NCI-H2107 (cell line): ENCODE results near the gene CAPZA1.
A peak's percentile ranks its signal among the peaks of the same experiment; 100 is the strongest.

Source experiments
- DNase-seq: peaks from one replicate; lab custom pipeline; 2025; lab: John Stamatoyannopoulos, UW

Gene CAPZA1

DNA sequence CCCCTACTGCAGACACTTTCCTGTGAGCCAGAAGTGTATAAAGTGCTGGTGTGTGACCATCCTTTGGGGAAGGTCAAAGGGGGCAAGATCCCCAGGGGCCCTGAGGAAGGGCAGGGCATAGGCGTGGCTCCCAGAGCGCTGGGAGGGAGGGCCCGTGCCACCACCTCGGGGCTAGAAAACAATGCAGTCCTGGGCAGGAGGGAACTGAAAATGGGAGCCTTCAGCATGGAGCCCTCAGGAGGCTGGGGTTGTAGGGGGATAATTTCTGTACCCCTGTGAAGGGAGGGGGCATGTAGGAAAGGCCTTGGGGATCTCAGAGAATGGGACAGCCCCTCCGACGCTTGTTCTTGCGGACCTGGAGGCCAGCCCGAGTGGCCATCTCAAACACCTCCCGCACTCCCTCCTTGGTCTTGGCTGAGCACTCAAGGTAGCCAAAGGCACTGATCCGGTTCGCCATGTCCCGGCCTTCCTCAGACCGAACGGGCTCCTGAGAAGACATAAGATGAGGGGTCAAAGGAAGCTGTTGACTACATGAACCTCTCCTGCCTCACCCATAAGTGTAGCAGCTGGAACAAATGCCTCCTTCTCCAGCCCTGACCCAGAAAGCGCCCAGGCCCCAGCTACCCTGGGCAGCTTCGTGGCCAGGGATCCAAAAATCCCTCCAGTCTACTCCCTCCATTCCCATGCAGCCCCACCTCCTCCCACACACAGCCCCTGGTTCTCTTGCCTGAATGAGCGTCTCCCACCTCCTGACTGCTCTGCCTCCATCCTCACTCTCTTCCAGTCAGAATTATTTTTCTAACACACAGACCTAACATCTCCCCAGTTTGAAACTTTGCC is 81.8 kb downstream of the CAPZA1 start:
- DNase-seq, result no peak

DNA sequence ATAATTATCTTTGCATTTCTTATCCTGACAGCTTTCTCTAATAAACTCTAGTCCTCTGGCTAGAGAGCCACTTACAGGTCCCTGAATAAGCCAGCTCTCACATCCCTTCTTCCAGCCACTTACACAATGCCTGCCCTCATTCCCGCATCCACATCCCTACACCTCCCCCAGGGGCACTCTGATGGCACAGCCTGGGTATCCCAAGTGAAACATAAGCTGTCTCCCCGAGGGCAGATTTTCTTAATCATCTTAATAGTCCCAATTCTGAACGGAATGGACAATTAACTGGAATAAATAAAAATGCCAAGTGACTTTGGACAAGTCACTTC is 82.4 kb downstream of the CAPZA1 start:
- no peak for DNase-seq

DNA sequence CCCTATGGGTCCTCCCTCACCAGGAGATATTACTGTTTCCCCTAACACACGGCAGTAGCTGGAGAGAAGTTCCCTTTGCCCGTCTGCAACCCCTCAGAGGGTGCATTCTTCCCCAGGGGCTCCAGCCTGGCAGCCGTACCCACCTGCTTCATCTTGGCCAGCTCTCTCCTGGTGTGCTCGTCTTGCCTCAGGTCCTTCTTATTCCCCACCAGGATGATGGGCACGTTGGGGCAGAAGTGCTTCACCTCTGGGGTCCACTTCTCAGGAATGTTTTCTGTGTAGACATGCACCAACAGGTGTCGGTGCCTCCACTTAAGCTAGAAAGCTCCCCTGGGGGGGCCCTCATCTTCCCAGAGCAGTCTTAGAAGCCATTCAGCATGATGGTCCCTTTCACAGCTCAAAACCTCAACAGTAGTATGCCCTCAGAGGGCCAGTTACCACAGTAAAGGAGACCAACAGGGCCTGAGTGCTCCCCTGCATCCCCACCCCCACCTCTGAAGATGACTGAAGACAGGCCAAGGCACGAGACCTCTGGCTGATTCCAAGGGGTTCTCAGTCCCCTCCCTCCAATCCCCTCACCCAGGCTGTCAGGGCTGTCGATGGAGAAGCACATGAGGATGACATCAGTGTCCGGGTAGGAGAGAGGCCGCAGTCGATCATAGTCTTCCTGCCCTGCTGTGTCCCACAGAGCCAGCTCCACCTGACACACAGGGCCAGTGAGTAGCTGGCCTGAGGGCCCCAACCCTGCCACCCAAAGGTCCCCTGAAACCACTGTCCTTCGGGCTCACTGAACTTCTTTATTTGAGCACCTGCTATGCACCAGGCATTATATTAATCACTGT is 83.0 kb downstream of the CAPZA1 start:
- no peak for DNase-seq

DNA sequence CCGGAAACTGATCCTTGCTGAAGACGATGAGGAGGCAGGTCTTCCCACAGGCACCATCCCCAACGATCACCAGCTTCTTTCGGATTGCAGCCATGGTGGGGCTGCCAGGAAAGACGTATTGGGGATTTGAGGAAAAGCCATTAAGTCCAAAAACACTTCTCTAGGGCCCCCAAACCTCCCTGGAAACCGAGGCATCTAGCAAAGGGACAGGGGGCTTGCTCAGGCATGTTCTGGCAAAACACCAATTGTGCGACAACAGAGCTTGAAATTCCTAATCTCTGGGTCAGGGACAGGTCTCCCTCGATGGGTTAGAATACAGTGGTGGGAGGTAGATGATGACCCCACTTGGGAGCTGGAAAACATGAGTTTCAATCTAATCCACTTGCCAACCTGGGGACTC is 84.1 kb downstream of the CAPZA1 start:
- no peak for DNase-seq

DNA sequence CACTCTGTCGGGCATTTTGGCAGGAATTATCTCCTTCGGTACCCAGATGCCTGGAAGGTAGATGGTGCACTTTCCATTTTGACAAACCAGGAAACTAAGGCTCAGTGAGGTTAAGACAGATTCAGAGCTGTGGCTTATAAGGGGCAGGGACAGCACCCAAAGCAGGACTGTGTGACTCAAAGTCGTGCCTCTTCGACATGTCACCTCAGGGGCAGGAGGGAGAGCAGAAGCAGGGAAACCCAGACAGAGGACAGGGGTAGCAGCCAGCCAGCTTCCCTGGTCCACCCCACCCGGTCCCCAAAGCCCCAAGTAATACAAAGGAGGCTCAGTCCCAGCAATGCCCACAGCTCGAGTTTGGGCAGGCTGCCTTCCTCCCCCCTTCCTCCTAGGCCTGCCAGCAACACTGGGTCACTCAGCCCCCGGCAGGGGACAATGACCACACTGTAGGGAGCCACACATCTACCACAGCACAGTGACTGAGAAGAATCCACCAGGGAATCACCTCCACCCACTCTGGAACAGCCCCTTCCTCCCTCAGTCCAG is 84.8 kb downstream of the CAPZA1 start:
- DNase-seq, result no peak

DNA sequence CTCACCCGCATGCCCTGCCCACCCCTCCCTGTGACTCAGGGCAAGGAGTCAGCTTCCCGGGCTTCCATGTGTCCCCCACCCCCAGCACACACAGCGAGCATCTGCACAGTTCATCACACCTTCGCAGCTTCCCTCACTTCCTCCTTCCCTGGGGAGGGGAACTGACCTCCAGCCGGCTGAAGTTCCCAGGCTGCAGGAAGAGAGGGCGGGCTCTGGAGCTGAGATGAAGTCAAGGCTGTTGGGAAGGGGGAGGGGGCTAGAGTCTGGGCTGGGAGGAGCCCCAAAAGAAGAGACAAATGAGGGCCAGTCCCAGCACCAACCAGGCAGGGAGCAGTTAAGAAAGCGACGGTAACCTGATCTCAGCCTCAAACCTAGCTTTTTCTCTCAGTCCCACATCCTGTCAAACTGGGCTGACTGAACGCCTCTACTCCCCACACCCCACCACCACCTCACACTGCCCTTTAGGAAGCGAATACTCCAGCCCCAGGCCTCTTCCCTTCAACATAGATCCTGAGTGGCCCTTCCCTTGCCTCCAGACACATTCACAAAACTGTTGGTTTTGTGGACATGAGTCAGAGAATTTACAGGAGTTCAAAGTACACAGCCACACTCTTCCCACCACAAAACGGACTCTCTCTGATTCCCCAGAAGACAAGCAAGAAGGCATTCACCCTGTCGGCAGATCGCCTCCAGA is 85.4 kb downstream of the CAPZA1 start:
- DNase-seq, result peak; percentile 80

DNA sequence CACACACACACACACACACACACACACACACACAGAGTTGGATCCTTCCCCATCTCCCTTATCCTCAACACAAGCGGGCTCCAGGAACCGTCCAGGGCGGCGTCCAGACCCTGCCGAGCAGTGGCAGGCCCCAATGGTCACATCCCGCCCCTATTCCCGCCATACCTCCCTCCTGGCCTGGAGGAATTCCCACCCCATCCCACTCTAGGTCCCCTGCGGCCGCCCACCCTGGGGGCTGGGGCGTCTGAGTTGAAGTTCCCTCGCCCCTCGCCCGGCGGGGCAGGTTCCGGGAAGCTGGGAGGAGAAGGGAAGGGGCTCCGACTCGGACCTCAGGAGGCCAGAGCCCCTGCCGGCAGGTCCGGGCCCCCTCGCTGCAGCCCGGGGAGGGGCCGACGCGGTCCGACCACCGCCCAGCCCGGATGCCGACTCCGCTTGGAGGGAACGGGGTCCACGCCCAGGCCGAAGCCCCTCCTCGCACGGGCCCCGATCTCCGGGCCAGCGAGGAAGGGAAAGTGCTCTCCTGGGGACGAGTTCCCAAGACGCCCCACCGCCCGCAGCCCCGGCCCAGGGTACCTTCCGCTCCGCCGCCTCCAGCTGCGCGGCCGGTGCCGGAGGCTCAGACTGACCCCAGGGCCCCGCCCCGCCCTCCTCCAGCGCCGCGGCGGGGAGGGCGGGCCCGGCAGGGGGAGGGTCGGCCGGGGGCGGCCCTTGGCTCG is 87.0 kb downstream of the CAPZA1 start, which contains the start of gene RHOC:
TSS of gene RHOC (minus strand) at position 623 of the 716 bp plus-strand sequence. CDS start 3,328 bp downstream, outside the sequence.
- no peak for DNase-seq

DNA sequence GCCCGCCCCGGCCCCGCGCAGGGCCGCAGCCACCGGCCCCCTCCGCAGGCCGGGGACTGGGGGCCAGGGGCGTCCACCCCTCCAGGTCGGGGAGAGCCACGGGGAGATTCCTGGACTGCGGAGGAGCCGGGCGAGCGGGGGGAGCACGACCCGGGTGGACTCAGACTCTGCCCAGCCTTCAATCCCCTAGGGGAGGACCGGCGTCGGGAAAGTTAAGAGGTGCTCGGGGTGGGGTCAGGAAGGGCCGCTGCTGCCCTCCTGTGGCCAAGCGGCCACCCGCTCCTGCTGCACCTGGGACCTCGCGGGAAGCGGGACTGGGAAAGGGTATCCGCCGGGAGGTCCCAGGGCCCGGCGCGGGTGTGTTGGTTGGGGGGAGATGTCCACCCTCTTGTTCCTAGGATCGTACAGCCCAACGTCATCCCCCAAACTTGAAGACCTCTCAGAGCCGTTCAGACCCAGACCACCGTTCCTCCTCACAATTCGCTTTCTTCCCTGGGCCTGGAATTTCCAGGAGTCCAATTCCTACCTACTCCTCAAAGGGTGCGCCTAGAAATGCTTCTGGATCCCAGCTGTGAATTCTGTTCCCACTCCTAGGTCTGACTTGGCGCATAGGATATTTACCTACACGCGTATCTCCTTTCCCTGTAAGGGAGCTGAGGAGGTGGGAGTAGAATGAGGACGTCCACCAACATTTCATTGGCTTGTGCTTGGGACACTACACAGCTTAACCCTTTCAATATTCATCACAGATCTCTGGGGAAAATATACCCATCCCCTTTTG is 87.8 kb downstream of the CAPZA1 start:
- DNase-seq, result peak; percentile 69

DNA sequence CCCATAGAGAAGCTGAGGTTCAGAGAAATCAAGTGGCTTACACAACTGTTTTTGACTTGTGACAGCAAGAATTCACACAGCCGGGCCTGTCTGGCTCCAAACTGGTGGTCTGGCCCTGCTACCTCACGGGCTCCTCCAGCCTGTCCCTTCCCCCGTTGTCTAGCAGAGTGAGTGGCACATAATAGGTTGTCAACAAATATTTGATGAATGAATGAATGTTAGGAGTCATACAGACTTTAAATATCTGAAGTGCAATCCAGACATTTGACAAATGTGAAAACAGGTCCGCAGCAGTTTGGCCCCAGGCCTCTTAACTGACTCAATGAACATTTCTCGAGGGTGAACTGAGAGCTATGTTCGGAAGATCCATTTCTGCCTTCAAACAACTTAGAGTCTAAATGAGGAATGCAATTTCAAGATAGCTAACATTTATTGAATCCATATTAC is 88.4 kb downstream of the CAPZA1 start:
- no peak for DNase-seq

DNA sequence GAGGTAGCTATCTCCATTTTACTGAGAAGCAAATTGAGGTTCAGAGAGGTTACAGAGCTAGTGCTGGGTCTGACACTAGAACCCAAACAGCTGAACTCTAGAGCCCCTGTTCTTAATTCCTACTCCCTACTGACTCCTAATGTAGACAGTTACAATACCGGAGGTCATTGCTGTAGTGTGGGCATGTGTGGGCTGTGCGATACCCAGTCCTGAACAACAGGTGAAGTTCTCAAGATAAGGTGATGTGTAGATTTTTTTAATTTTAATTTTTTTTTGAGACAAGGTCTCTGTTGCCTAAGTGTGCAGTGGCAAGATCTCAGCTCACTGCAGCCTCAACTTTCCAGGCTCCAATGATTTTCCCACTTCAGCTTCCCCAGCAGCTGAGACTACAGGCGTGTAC is 88.9 kb downstream of the CAPZA1 start:
- DNase-seq, result no peak

DNA sequence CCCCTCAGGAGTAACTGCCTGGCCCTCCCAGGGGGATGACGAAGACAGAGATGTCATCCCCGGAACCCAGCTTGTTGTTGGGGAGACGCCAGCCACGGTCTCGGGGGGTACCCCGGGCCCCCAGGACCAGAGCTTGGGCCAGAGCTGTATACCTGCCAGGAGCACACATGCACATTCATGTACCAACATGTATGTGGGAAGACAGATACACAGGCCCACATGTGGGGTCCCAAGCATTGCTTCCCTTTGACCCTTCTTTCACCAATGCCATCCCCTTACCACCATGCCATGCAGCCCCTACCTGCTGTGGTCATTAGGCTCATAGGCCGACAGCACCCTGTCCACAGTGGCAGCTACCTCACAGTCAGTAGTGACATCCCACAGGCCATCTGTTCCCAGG is 90.5 kb downstream of the CAPZA1 start:
- no peak for DNase-seq

DNA sequence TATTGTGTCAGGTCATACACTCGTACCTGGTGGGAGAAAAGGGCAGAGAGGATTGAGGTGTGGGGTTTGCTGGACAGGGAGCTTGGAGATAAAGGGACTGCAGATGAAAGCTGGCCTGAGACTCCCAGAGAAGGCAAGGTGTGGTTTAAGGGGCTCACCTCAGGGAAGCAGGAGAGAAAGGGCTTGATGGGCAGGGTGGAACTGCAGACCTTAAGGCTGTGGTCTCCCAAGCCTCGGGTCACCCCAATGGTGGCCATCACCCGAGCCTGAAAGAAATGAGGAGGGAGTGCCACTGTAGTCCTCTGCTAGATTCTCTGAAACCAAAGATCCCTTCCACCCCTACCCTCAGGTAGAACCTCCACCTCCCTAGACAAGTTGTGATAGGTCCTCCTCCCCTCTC is 91.0 kb downstream of the CAPZA1 start:
- no peak for DNase-seq

DNA sequence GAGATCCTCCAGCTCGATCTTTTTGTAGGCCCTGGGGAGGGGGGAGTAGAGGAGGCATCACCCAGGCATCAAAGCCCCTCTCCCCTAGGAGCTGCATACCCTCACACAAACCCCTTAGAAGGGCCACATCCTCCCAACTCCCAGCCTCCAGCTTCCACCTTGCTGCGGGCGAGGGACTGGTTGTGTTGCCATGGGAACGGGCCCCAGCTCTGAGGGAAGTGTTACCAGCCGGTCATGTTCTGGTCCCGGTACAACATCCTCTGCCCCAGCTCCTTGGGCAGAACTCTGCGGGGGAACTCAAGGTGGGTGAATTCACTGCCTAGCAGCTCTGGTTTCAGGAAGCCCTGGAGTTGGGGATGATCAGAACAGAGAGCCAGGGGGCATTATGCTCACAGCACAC is 91.4 kb downstream of the CAPZA1 start:
- no peak for DNase-seq

DNA sequence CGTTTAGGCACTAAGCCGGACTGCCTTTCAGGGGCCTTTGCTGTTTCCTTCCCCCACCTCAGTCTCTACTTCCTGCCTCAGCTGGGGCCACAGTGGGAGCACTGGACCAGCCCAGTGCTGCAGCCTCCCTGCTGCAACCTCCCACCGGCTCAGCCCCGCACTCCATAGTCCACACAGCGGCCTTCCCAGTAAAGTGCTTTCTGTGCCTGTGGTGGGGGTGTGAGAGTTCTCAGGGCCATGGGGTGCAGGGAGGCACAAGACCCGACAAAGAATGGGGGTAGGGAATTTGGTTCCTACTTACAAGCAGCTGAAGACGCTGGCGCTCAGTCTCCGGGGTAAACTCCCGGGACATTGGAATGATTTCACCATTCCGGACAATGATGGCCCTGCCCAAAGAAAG is 92.0 kb downstream of the CAPZA1 start:
- no peak for DNase-seq

DNA sequence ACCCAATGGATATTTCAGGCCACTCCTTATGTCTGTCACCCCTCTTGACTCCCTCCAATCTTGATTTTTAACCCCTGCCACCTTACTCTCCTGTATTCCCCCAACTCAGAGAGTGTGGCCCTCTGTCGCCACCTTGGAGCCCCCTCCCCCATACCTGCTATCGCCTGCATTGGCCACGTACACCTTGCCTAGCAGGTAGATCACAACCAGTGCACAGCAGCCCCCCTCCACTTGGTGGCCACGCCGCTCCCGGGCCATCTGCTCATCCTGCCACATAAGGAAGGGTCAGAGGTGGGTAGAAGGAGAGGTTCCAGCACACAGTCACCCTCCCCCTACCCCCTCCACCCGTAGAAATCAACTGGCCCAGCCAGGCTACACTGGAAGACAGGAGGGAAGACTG is 92.6 kb downstream of the CAPZA1 start:
- no peak for DNase-seq

DNA sequence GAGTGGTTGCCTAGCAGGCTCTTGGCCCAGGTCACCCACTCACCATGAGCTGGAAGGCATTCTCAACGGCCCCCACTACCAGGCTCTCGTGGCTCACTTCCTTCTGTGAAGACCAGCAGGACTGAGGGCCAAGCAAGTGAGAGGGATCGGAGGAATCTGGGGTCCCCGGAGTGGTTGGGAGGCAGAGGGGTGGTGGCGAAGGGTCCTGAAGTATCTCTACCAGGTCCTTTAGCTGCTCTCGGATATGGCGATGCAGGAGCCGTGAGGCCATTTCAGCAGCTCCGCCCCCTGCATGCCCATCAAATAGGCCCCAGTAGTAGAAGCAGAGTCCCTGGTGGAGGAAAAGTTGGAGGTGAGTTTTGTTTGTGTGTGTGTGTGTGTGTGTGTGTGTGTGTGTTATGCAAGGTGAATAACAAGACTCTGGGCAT is 93.1 kb downstream of the CAPZA1 start:
- DNase-seq, result no peak

DNA sequence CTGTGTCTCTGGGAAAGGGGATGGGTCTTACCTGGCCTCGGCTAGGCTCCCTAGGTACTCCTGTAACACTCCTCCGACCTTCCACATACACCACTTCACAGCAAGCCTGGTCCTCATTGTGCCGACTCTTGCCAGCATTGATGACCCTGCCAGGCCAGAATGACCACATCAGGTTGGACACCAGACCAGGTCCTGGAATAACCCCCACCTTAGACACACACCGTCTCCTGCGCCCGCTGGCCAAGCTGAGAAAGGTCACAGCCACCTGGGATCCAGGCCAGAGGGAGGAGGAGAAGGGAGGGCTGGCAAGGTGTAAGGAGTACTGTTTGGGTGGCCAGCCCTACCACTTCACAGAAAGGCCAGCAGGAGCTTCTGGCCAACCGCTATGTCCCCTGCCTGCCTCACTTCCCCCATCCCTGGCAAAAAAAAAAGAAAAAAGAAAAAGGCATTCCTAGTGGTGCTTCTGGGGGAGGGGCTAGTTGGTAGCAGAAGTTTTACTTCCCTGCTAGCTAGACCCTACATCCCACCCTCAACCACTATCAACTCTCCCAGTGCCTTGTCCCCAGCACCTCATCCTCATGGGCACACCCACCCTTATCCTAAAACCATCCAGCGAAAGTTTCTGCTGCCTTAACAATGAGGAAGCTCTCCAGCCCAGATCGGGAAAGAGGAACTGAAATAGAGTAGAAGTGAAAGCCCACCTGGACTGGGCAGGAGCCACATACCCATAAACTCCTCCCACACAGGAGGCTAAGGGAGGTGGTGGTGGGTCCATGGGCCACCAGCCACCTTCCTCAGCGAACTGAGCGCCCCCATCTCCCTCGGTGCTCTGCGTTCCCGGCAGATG is 94.1 kb downstream of the CAPZA1 start:
- DNase-seq, result no peak

DNA sequence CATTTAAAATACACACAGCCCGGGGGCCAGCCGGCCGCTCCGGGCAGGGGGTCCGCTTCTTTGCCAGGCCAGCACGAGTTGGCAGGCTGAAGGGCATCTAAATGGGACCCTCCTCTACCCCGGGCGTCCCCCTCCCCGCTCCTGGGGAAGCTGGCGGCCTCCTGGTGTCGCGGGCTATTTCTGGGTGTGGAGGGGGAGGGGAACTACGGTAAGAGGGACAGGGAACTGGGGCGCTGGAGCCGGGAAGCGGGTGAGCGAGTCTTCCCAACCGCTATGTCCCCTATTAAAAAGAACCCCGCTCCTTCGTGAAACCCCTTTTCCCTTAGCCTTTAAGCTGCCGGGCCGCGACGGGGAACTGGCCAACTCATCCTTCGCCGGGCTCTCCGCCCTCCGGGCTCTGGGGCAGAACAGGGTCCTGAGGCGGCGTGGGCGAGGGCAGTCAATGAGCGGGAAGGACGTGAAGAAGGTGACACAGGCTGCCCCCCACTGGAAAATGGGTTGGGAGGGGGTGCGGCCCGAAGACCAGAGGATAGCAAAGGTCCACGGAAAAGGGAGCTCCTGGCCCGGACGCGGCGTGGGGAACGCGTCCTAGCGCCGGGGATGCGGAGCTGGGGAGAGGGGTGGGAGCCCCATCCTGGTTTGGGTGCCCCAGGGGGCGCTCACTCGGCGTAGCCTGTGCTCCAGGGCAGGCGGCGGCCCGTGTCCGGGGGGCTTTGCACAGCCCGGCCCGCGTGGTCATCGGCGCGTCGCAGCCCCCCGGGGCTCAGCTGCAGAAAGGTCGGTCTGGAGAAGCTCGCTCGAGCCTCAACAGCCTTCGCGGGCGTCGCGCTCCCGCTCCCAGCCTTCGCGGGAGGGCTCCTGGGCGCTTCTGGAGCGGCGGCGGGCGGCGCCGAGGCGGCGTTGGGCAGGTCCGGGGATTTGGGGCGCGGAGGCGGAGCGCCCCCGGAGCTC is 95.0 kb downstream of the CAPZA1 start:
- no peak for DNase-seq
